ENCODE data around the gene SUB1.
"Not testable (repeated sequence)": the region's sequence is repeated elsewhere in the genome, so short reads cannot be mapped to it uniquely, and the experiment has no call there.

The SUB1 gene

DNA sequence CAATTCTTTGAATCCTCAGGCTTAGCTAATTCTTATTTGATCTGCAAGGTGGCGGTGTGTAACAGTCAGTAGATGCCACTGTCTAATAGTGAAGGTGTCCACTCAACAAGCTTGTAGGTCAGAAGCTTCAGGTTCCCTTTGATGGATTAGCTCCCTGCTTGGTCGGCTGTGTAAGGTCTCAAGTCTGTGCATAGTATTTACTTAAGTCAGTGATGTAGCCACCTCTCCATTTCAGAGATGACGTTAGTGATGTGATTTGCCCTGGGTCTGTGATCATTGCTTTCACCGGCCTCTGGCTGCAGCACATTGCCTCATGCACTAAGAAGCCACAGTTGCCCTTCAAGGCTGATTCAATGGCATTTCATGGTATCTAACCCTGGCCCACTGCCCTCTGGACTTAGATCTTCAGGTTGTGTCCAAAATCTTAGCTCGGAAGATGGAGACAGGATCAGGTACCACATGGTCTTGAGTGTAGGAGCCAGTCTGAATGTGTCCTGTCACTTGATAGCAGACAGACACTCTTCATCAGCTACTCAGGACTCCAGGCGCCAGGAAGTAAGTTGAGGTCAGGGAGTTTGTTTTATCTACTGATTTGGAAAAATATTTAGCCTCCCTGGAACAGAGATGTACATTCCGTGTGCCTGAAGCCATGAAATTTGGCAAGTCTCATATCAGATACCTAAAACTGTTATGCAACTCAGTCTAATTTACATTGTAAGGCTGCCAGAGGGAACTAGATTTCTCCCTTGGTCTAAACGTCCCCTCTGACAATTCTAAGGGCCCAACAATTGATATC is 42.9 kb downstream of the SUB1 start:
- peak in 1 of 42 donors; percentile 14 for DNase-seq

GRCh38 chr5:32630867-32631491 is 45.6 kb downstream of the SUB1 start:
- intact Hi-C loops (cut with DNase I): no loop called here
- no peak for DNase-seq

More for the DNA sequence above, 42.9 kb downstream of the SUB1 start:
- intact Hi-C loops (cut with DNase I): no loop called here

- DNase-seq; intact Hi-C loops (cut with DNase I): not testable (repeated sequence)
Measured at GRCh38 chr5:32633017-32633416, 47.7 kb downstream of the SUB1 start.

DNA sequence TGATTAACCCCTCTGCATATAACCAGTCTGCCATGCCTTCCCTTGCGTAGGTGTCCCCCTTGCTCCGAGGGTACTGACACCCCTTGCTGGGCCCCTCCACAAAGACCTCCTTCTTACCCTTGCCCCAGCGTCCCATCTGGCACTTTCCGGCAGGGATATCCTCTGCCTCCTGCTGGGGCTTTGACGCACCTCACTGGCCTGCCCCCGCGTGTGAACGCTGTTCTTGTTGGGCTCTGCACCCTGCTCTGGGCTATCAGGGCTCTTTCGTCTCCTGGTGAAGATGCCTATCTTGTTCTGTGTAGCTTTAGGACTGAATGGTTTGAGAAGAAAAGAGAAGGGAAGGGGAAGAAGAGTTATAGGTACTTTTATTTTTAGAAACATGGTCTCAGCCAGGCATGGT is 53.0 kb downstream of the SUB1 start:
- no peak for DNase-seq
- intact Hi-C loops (cut with DNase I): no loop called here

DNA sequence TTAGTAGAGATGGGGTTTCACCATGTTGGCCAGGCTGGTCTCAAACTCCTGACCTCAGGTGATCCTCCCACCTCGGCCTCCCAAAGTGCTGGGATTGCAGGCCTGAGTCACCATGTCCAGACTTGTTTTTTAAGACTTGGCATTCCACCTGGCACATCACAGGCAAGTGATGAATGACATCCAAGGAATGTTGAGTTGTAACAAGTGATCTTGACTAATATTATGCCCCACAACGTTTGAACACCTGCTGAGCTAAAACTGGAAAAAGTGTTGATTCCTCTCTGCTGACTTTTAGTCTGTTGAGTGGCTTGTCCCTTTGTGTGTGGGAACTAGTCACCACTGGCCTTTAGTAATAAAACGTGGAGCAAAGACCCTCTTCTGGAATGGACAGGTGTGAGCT is 54.6 kb downstream of the SUB1 start:
- intact Hi-C loops (cut with DNase I): no loop called here
- DNase-seq: no peak

DNA sequence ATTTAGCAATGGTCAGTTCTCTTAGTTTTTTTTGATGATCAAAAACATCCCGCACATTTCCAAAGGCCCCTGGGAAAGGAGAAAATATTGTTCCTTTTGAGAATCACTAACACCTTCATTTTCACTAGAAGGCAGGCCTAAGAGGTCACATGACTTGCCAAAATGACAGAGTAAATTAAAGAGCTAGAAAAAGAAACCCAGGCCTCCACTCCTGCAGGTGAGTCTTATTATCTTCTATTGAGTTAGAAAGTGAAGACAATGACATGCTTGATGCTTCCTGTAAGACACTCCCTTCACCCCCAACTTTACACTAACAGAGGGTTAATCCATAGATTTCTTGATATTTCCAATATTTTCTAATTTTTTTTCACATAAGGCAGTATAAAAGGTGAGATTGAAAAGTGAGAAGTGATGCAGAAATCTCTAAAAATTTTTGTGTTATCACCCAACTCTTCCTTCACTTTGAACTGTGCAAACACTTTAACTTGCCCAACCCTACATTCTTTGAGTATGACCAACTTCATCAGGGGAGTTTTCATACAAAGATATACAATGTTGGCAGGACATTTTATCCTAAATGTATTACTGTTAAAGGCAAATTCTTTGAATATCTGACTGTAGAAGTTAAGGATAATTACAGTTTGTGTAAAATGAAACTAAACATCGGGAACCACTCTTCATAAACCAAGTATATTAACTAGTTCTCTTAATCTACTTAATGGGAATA is 57.1 kb downstream of the SUB1 start:
- intact Hi-C loops (cut with DNase I): no loop called here
- DNase-seq: no peak

DNA sequence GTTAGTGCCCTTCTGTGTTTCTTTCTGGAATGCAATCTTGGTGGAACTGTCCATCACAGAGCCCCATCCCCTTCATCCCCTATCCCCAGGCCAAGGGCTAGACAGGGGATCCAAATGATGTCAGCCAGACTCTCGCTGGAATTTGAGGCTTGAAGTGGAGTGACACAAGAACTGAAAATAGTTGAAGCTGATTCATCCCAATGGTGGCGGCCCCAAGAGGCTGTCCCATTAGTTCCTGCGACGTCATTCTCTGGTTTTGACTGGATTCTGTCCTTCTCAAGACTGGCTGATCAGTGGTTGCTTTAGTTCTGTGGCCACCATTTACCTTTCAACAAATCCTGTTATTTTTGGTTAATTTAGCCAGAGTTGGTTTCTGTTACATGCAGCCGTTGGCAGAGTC is 59.9 kb downstream of the SUB1 start:
- no peak for DNase-seq
- intact Hi-C loops (cut with DNase I): no loop called here

GRCh38 chr5:32646061-32646969 is 61.0 kb downstream of the SUB1 start:
- DNase-seq: peak in 1 of 42 donors; percentile 6
- intact Hi-C loops (cut with DNase I): no loop called here

DNA sequence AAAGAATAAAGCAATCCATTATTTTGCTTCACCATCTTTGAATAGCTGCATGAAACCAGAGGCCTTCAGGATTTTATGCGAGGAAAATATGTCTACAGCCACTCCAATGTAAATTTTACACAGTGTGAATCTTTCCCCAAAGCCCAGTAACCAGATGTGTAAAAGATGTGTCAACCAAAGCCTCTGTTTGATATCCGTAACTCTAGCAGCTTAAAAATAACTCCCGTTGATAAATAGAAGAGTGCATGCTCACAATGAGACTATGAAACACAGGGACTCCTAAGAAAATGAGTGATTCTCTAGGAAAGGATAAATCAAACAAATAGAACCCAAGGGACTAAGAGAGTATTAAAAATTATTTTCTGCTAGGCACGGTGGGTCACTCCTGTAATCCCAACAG is 65.7 kb downstream of the SUB1 start:
- intact Hi-C loops (cut with DNase I): no loop called here
- no peak for DNase-seq

- intact Hi-C loops (cut with DNase I): no loop called here
- DNase-seq: peak in 3 of 42 donors; percentile 10 to 41 (median 11)
Measured at GRCh38 chr5:32651638-32652037, 66.3 kb downstream of the SUB1 start.
